GM23248 (cell line): ENCODE measurements around the gene CFAP57.

Experiments
- EZH2 ChIP-seq: fragments of 200-600 bp; sonication (generic); IDR thresholded peaks from 2 replicates; pipeline ENCODE4 v1.6.1; 2018; ENCODE audit warnings: antibody characterized with exemption, mild to moderate bottlenecking; ENCODE audit not compliant: insufficient read depth, poor library complexity, severe bottlenecking
- EZH2phosphoT487 ChIP-seq: fragments of 200-600 bp; sonication (generic); IDR thresholded peaks from 2 replicates; pipeline ENCODE4 v1.6.1; 2018; ENCODE audit warnings: antibody characterized with exemption, moderate library complexity, mild to moderate bottlenecking, low read depth; ENCODE audit not compliant: insufficient read depth

GRCh38 chr1:43284065-43284464 is 111.9 kb downstream of the CFAP57 start:
- TF ChIP-seq EZH2 (no peak), EZH2phosphoT487 (no peak)
